Loucy (cell line): Measurements from ENCODE around the gene ERRFI1.

Source experiments
- H2AFZ ChIP-seq: fragments of 200-600 bp; sonication (generic); 2 replicates; pipeline ENCODE4 v1.6.0; 2016; ENCODE audit warnings: antibody characterized with exemption, mild to moderate bottlenecking, low read length, moderate library complexity
- H3F3A ChIP-seq: fragments of 200-600 bp; 2 replicates; pipeline ENCODE4 v1.6.0; 2016; ENCODE audit warnings: antibody characterized with exemption, low read depth, mild to moderate bottlenecking
- H3K27me3 ChIP-seq: fragments of 200-600 bp; sonication (generic); 2 replicates; pipeline ENCODE4 v1.6.1; 2014; ENCODE audit warnings: low read length, mild to moderate bottlenecking; ENCODE audit not compliant: insufficient read depth, poor library complexity, severe bottlenecking
- H3K36me3 ChIP-seq: fragments of 200-600 bp; sonication (generic); 2 replicates; pipeline ENCODE4 v1.6.1; 2016; ENCODE audit warnings: low read length; ENCODE audit not compliant: insufficient read depth
- H3K4me1 ChIP-seq: fragments of 200-600 bp; sonication (generic); 2 replicates; pipeline ENCODE4 v1.5.1; 2014; ENCODE audit warnings: low read length, mild to moderate bottlenecking; ENCODE audit not compliant: insufficient read depth, poor library complexity, severe bottlenecking
- H3K4me2 ChIP-seq: fragments of 200-600 bp; sonication (generic); 2 replicates; pipeline ENCODE4 v1.6.0; 2014; ENCODE audit warnings: antibody characterized with exemption, low read length, low read depth, mild to moderate bottlenecking; ENCODE audit not compliant: poor library complexity, severe bottlenecking
- H3K4me3 ChIP-seq: fragments of 200-600 bp; sonication (generic); 2 replicates; pipeline ENCODE4 v1.5.1; 2014; ENCODE audit warnings: low read length, mild to moderate bottlenecking, mixed read lengths; ENCODE audit not compliant: poor library complexity, severe bottlenecking
- H3K79me2 ChIP-seq: fragments of 200-600 bp; sonication (generic); 2 replicates; pipeline ENCODE4 v1.6.1; 2014; ENCODE audit warnings: low read length; ENCODE audit not compliant: insufficient read depth
- H3K9ac ChIP-seq: fragments of 200-600 bp; sonication (generic); 2 replicates; pipeline ENCODE4 v1.6.0; 2014; ENCODE audit warnings: mild to moderate bottlenecking, low read depth, low read length, moderate library complexity; ENCODE audit not compliant: poor library complexity, severe bottlenecking
- H3K9me2 ChIP-seq: fragments of 200-600 bp; sonication (generic); replicated peaks from 2 replicates; pipeline ENCODE4 v1.6.1; 2016; ENCODE audit warnings: low read depth, low read length, mixed read lengths
- H3K9me3 ChIP-seq: fragments of 200-600 bp; sonication (generic); 2 replicates; pipeline ENCODE4 v1.6.1; 2014; ENCODE audit warnings: mild to moderate bottlenecking, antibody characterized with exemption, low read length, low read depth; ENCODE audit not compliant: insufficient read depth
- H4K20me1 ChIP-seq: fragments of 200-600 bp; sonication (generic); 2 replicates; pipeline ENCODE4 v1.6.0; 2014; ENCODE audit warnings: antibody characterized with exemption, low read length, mild to moderate bottlenecking; ENCODE audit not compliant: insufficient read depth, poor library complexity, severe bottlenecking
- EZH2phosphoT487 ChIP-seq: fragments of 200-600 bp; IDR thresholded peaks from 2 replicates; pipeline ENCODE4 v1.6.1; 2018; ENCODE audit warnings: antibody characterized with exemption, mild to moderate bottlenecking, moderate library complexity, borderline replicate concordance
- TF ChIP-seq, protein P1 (sequence below): fragments of 200-600 bp; sonication (generic); conservative IDR thresholded peaks from 2 replicates; pipeline ENCODE4 v1.5.1; 2014; ENCODE audit warnings: mild to moderate bottlenecking, antibody characterized with exemption, low read length

Gene ERRFI1

DNA sequence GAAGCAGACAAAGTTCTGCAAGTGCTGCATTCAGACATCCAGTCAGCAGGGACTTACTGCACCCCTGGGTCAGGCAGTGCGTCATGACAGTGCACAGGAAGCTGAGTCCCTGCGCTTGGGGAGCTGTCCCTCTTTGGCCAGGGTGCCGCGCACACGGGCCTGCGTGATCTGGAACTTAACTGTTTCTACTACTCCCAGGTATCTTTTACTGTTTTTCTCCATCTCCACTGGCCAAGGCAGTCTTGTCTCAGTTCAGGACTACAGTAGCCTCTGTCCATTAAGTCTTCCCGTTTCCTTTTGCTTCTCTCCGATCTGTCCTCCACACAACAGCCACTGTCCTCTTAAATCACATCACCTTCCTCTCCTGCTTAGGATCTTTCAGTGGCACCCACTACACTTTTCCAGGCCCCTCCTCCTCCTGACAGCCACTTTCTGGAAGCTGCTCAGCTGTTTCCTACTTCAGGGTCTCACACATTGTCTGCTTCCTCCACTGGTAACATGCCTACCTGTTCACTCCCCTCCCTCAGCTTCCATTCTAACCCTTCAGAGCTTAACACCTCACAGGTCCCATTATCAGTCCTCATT, 15.9 kb downstream of the ERRFI1 start:
- Histone ChIP-seq H2AFZ (no peak overlapping the region), H3K4me2 (no peak overlapping the region), H4K20me1 (no peaks in the 10 kb centered on the region), H3K9me2 (no peaks in the 10 kb centered on the region), H3K9me3 (no peaks in the 10 kb centered on the region), H3K79me2 (no peaks in the 10 kb centered on the region), H3F3A (no peaks in the 10 kb centered on the region), H3K9ac (no peak overlapping the region), H3K4me3 (no peak overlapping the region), H3K4me1 (no peaks in the 10 kb centered on the region), H3K36me3 (no peaks in the 10 kb centered on the region), H3K27me3 (no peaks in the 10 kb centered on the region)
- TF ChIP-seq, protein P1, sequence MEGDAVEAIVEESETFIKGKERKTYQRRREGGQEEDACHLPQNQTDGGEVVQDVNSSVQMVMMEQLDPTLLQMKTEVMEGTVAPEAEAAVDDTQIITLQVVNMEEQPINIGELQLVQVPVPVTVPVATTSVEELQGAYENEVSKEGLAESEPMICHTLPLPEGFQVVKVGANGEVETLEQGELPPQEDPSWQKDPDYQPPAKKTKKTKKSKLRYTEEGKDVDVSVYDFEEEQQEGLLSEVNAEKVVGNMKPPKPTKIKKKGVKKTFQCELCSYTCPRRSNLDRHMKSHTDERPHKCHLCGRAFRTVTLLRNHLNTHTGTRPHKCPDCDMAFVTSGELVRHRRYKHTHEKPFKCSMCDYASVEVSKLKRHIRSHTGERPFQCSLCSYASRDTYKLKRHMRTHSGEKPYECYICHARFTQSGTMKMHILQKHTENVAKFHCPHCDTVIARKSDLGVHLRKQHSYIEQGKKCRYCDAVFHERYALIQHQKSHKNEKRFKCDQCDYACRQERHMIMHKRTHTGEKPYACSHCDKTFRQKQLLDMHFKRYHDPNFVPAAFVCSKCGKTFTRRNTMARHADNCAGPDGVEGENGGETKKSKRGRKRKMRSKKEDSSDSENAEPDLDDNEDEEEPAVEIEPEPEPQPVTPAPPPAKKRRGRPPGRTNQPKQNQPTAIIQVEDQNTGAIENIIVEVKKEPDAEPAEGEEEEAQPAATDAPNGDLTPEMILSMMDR, result no peak
- TF ChIP-seq EZH2phosphoT487, result no peak

DNA sequence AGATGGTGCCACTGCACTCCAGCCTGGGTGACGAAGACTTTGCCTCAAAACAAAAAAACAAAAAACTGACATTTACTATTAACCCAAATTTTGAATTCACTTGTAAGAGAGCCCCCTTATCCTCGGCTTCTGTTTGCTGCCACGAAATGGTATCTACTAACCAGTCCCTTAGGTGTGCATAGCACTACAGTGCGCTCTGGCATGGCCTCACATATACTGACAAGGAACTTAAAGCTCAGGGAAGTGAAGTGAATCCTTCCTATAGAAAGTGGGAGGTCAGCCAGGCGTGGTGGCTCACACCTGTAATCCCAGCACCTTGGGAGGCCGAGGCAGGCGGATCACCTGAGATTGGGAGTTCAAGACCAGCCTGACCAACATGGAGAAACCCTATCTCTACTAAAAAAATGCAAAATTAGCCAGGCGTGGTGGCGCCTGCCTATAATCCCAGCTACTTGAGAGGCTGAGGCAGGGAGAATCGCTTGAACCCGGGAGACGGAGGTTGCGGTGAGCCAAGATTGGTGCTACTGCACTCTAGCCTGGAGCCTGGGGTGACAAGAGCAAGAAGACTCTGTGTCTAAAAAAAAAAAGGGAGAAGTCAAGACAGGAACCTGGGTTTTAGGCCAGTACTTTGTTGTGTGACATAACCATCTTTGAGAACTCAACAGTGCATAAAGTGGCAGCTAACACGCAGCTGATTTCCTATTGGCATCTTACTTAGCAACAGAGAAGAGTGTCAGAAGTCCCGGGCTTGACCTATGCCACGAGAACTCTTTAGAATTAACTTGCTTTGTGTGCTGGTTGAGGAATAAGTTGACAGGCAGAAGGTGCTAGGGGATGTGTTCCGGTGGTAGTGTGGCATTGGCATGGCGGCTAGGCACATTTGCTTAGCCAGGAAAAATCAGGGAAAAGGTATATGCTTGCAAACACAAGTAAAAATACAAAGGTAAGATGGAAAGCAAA, 16.8 kb downstream of the ERRFI1 start:
- no peaks in the 10 kb centered on the region for H3K4me1 ChIP-seq
- no peak overlapping the region for H2AFZ ChIP-seq
- no peaks in the 10 kb centered on the region for H3K36me3 ChIP-seq
- no peaks in the 10 kb centered on the region for H3K9me2 ChIP-seq
- no peak overlapping the region for H3K4me2 ChIP-seq
- no peaks in the 10 kb centered on the region for H3K9me3 ChIP-seq
- no peak overlapping the region for H3K4me3 ChIP-seq
- H3K79me2 ChIP-seq, result no peaks in the 10 kb centered on the region
- no peak overlapping the region for H3K9ac ChIP-seq
- no peak for TF ChIP-seq EZH2phosphoT487
- TF ChIP-seq, protein P1, result no peak
- no peaks in the 10 kb centered on the region for H3F3A ChIP-seq
- no peaks in the 10 kb centered on the region for H4K20me1 ChIP-seq
- H3K27me3 ChIP-seq, result no peaks in the 10 kb centered on the region

DNA sequence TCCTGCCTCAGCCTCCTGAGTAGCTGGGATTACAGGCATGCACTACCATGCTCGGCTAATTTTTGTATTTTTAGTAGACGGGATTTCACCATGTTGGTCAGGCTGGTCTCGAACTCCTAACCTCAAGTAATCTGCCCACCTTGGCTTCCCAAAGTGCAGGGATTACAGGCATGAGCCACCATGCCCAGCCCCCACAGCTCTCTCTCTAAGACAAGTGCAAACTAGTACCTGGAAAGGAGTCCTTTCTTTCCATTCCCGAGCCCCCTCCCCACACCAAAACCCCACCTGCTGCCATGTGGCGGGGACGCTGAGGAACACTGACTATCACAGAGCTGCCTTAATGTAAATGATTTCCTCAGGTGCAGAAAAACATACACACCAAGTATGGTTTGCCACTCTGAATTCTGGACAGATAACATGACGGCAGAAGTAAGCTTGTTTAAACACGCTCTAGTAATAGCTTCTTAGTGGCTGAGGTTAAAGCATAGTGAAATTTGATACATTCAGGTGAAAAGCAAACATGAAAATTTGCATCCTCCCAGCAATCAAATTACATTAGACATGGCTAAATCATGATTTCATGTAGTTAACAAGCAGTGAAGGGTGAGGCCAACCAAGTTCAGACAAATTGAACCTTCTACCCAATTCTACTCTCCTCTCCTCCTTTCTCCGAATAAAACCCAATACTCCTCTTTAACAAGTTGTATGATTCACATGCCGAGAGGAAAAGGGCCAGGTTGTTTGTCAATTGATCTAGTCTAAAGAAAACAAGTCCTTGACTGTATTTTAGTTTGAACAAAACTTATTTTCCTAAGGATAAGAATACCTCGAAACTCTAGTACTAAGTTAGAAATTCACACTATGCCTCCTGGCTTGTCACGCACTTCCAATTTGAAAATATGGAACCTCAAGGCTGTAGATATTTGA, 19.8 kb downstream of the ERRFI1 start:
- no peak overlapping the region for H2AFZ ChIP-seq
- no peaks in the 10 kb centered on the region for H3K9me2 ChIP-seq
- no peak overlapping the region for H3K4me3 ChIP-seq
- no peaks in the 10 kb centered on the region for H4K20me1 ChIP-seq
- no peaks in the 10 kb centered on the region for H3F3A ChIP-seq
- H3K36me3 ChIP-seq, result no peaks in the 10 kb centered on the region
- no peak overlapping the region for H3K9ac ChIP-seq
- H3K4me1 ChIP-seq, result no peaks in the 10 kb centered on the region
- H3K79me2 ChIP-seq, result no peaks in the 10 kb centered on the region
- H3K9me3 ChIP-seq, result no peaks in the 10 kb centered on the region
- TF ChIP-seq EZH2phosphoT487, result no peak
- TF ChIP-seq, protein P1, result no peak
- H3K27me3 ChIP-seq, result no peaks in the 10 kb centered on the region
- H3K4me2 ChIP-seq, result no peak overlapping the region
